GM19395 (cell line): ENCODE results near the gene DHX40.
A peak's percentile ranks its signal among the peaks of the same experiment; 100 is the strongest.
"Not testable (repeated sequence)": the region's sequence is repeated elsewhere in the genome, so short reads cannot be mapped to it uniquely, and the experiment has no call there.

Source experiments
- ATAC-seq: cut with Tn5 transposase; IDR thresholded peaks from one replicate; pipeline ENCODE4 v1.9.1; 2021; ENCODE audit warnings: mild to moderate bottlenecking, moderate library complexity; ENCODE audit not compliant: unreplicated experiment

The DHX40 gene

DNA sequence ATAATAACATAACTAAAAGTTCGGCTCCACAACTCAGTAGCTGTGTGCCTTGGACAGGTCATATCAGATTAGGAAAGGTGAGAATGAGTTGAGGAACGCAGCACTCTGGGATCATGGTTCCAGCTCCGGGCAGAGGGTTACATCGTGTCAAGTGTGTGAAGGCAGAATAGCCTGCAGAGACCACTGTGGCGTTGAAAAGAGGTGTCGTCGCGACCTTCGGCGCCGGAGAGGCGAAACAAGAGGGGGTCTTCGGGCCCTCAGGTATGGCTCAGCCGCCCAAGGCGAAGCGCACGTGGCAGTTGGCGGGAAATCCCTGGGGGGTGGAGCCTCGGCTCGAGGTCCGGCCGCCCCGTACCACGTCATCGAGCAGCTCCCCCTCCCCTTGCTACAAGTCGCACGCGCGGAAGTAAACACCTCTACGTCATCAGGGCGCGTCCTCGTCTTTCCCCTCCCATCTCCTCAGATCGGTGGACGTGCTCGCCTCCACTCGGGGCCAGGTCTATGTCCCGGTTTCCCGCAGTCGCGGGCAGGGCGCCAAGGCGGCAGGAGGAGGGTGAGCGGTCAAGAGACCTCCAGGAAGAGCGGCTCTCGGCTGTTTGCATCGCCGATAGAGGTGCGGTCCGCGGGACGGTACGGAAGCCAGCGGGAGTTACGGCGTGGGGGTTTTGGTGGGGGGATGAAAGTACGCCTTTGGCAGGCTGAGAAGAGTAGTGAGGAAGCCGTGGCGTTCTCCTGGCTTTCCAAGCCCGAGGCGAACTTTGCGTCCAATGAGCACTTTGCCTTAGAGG lies at the start of gene DHX40:
Gene DHX40 (plus strand): TSS at position 440 of the 788 bp plus-strand sequence. CDS start 62 bp downstream, at position 502.
- peak; percentile 81 for ATAC-seq

DNA sequence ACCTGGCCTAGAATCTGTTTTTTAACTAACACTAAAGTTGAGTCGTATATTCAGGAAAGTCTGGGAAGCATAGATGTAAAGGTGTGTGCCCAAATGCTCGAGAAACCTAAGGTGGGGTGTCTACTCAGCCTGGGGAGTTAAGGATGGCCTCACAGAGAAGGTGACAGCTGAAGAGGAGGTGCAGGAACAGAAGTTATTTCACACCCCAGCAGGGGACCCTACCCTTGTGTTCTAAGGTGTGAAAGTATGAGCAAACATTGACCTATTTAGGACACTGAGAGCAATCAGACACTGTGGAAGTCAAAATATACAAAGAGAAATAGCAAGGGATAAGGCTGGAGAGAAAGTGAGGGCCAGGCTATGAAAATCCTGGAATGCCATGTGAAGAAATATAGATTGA lies 49.0 kb upstream of the DHX40 start:
- ATAC-seq, result no peak

- ATAC-seq, result no peak
These were observed 46.3 kb upstream of the DHX40 start for GRCh38 chr17:59519132-59519531.

GRCh38 chr17:59520251-59520650 lies 45.2 kb upstream of the DHX40 start:
- no peak for ATAC-seq

- no peak for ATAC-seq
These were observed 43.8 kb upstream of the DHX40 start for GRCh38 chr17:59521465-59522126.

GRCh38 chr17:59524930-59525329 lies 40.5 kb upstream of the DHX40 start:
- not testable (repeated sequence) for ATAC-seq

DNA sequence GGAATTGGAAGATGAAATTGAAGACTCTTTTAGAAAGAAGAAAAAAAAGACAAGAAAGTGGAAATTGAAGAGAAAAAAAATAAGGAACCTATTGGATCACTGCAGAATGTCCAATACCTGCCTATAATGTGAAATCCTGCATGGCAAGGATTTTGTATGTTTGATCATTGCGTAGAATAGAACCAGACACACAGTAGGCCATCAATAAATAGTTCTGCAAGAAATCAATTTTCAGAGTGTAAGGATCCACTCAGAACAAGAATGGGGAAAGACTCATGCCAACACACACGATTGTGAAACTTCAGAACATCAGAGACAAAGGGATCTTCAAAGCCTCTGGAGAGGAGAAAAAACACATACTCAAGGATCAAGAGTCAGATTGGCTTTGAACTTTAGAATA lies 39.7 kb upstream of the DHX40 start:
- no peak for ATAC-seq

DNA sequence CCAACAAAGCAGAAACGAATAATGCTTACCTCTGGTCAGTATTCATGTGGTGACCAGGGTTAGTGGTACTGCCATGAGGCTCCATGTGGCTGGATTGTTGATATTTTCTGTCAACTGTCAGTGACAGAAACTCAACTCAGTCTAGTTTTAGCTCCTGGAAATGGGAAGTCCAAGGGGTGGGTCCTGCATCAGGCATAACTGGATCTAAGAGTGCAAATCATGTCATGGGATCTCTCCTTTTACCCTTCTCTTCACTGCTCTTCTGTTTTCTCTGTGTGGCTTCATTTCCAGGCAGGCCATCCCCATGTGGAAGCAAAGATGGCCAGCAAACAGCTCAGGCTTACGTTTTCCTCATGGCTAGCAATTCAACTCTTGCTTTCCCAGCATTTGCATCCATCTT lies 39.0 kb upstream of the DHX40 start:
- no peak for ATAC-seq

DNA sequence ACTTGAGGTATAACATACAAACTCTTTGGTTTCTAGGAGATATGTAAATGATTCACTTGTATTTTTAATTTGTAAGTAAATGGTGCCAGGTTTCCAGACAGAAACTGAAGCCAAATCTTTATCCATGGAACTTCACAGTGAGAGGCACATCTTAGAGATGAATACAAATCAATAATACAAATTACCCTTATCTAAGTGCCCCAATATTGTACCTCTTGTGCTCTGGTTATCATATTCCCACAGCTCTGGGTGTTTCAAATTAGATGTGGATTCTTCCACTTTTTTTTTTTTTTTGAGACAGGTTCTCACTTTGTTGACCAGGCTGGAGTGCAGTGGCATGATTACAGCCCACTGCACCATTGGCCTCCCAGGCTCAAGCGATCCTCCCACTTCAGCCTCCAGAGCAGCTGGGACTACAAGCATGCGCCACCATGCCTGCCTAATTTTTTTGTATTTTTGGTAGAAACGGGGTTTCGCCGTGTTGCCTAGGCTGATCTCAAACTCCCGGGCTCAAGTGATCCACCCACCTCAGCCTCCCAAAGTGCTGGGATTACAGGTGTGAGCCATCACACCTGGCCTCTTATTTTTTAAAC lies 38.0 kb upstream of the DHX40 start:
- no peak for ATAC-seq

GRCh38 chr17:59527931-59528330 lies 37.5 kb upstream of the DHX40 start:
- ATAC-seq, result no peak

DNA sequence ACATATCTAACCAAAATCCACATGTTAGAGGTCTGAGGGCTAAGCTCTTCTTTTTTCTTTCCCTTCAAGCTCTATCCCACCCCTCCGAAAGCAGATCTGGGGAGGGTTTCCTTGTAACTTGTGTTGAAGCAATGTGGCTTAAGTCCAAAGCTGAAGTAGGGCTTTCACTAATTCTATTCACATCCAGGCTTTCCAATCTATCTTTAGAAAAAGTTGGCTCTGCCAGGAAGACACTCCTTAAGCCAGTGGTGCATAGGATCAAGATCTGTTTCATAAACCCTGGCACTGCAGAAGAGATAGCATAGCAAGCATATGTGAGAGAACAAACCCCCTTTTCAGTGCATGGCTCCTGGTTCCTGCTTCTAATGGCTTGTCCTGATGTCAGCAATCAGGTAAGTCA lies 34.9 kb upstream of the DHX40 start:
- ATAC-seq, result no peak

DNA sequence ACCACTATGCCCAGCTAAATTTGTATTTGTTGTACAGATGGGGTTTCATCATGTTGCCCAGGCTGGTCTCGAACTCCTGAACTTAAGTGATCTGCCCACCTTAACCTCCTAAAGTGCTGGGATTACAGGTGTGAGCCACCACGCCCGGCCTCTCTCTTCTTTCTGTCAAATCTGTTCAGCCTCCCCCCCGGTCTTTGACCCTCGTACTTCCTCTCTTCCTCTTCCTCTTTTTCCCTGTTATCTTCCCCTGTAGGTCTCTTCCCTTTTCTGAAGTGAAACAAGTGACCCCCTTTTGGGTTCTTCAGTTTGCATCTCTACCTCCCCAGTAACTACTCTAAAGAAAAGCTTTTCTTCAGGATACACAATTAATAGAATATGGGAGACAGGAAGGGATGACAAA lies 31.7 kb upstream of the DHX40 start:
- ATAC-seq, result no peak

- ATAC-seq, result no peak
These were observed 30.8 kb upstream of the DHX40 start for GRCh38 chr17:59534583-59534982.

GRCh38 chr17:59538195-59538909 lies 27.1 kb upstream of the DHX40 start:
- ATAC-seq, result no peak

DNA sequence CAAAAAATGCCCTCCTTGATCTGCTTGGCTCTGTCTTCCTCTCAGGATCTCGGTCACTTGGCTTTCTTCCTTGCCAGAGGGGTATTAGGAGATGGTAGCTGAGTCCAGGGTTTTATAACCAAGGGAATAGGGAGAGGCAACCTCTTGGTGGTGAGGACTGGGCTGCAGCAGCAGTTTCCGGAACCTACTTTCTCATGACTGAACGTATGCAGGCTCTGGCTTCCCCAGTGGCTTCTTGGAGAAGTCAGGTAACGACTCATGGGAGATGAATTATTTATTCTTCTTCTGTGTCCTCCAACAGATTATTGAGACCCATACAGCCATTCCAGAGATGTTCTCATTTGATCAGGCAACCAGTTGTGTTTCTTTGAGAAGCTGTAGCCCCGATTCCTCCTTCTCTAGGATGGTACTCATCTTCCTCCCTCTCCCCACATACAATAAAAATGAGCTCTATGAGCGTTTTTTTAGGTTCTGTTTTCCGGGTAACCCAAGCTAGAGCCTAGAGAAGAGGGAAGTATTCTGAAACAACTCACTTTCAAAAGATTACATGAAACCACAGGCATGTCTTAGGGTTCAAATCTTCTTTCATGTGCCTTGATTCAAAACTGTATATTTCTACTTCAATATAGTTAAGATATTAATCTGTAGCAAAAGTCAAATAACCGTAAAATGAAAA lies 22.3 kb upstream of the DHX40 start:
- no peak for ATAC-seq

DNA sequence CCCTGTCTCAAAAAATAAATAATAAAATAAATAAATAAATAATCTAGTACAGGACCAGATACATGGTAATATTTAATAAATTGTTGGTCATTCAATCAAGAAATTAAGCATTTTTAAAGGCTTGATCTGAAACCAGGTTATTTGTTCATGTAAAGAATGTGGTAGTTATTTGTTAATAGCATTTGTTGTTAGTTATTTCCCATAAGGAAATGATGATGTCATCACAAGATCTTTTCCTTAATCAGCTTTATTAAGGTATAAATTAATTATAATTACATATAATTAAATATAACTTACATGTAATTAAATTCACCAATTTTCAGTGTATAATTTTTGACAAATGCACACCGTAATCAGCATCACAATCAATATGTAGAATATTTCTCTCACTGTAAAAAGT lies 19.5 kb upstream of the DHX40 start:
- ATAC-seq, result no peak

- no peak for ATAC-seq
These were observed 18.1 kb upstream of the DHX40 start for GRCh38 chr17:59547131-59547915.

DNA sequence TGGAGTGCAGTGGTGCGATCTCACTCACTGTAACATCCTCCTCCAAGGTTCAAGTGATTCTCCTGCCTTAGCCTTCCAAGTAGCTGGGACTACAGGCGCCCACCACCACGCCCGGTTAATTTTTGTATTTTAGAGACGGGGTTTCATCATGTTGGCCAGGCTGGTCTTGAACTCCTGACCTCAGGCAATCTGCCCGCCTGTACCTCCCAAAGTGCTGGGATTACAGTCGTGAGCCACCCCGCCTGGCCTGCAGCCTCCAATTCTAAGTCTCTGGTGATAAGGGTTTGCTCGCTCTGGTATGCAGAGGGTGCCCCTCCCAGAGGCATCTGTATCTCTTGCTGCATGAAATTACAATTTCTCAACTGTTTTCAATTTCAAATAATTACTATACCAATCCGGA lies 16.4 kb upstream of the DHX40 start:
- not testable (repeated sequence) for ATAC-seq

GRCh38 chr17:59550703-59551102 lies 14.7 kb upstream of the DHX40 start:
- no peak for ATAC-seq

DNA sequence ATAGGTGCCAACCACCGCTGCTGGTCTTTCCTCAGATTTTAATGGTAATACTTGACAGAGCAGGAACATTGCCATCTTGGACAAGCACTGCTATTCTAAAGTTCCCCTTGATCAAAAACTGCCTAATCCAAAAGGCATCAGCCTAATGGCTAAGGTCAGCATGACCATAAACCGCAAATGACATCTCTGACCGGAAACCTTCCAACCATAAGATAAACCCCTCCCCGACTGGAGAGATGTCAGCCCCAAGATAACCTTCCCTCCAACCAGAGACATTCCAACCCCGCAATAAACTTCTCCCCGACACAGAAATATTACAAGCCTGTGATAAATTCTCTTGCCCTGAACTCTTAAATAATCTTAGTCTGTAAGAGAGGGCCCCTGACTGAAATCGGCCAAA lies 7.4 kb upstream of the DHX40 start:
- ATAC-seq, result no peak
